HepG2 (cell line): ENCODE measurements around the gene BOLA3.

Experiments used
- MED1 ChIP-seq: sonication (generic); formaldehyde crosslinking; IDR thresholded peaks from 2 replicates; pipeline ENCODE4 v1.4.0; 2020; ENCODE audit warnings: missing genetic modification reagents
- POLR2AphosphoS2 ChIP-seq: IDR thresholded peaks from 2 replicates; pipeline ENCODE4 v1.6.1; 2011; ENCODE audit warnings: low read depth, low read length, improper control_type of control experiment
- POLR2AphosphoS5 ChIP-seq: IDR thresholded peaks from 2 replicates; pipeline ENCODE4 v1.6.1; 2012; ENCODE audit warnings: low read depth, low read length
- ZNF589 ChIP-seq: sonication (generic); formaldehyde crosslinking; conservative IDR thresholded peaks from 2 replicates; pipeline ENCODE4 v1.8.0; 2022; ENCODE audit warnings: mild to moderate bottlenecking, moderate library complexity, missing genetic modification reagents
- ZNF7 ChIP-seq: IDR thresholded peaks from 2 replicates; pipeline ENCODE4 v1.6.1; 2016; ENCODE audit warnings: missing biosample characterization, missing genetic modification reagents

DNA sequence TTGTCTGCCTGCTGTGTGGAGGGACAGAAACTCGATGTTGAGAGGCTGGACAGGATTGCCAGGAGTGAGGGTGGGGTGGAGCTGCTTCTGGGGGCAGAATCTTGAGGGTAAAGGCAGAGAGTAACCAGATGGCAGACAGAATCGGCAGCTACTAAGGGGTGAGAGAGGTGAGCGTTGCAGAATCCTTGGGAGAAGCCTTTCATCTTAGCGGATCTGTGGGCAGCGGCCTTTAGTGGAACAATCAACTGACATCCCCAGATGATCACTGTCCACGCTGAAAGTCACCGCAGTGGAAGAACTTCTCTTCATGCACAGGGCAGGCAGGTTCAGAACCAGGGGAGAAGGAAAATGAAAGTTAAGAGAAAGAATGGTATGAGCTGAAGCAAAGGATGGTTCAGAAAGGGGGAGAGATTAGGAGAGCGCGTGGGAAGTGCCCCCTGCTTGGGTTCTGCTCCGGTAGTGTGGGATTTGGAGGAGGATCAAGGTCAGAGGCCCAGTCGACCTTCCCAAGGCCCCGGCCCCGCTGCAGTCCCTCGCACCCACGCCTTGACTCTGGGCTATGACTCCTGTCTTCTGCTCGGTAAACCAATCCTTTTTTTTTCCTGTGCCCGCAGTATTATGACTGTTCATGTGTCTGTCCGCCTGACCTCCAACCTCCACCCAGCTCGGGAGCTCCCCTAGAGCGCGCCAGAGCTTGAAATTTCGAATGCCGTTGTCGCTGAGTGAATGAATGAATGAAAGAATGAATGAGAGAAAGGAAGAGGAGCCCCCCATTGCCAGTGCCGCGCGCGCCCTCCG is 584 bp downstream of the BOLA3 start:
- TF ChIP-seq MED1 (CRISPR knock-in tag) (no peak), POLR2AphosphoS5 (no peak), ZNF7 (no peak), POLR2AphosphoS2 (no peak), ZNF589 (no peak)
